Measurements from ENCODE around the gene PSMB11. TPM values are rescaled to one million over a fixed set of nuclear protein-coding genes. Genes with fewer than 3 reads are reported as not detected.

The PSMB11 gene
- total RNA-seq, 1 experiment from 2014 or later, result not detected

GRCh38 chr14:23080474-23080873, 38.5 kb downstream of the PSMB11 start:
- Mint-ChIP-seq H3K4me3 (no peak overlapping the region), H3K27me3 (ENCODE audit: low read depth) (no peaks in the 10 kb centered on the region), H3K36me3 (ENCODE audit: insufficient read depth in 1 of 3, low read depth in 3 of 3) (peaks cover 56 to 94% (median 85%) of the 10 kb centered on the region in 3 experiments; a peak in 6 of 7 replicates), H3K9me3 (no peaks in the 10 kb centered on the region; a peak in 1 of 5 replicates), H3K27ac (no peak overlapping the region; a peak in 1 of 7 replicates), H3K4me1 (no peaks in the 10 kb centered on the region)
- no CpG with 5 or more reads among the region's 1 CpG for WGBS (ENCODE audit: extremely low coverage, insufficient read length, low lambda C conversion rate)
- Histone ChIP-seq H4K91ac (ENCODE audit: insufficient read length, low read depth, low read length) (no peak overlapping the region), H2AK5ac (ENCODE audit: insufficient read length, low read length) (no peak overlapping the region), H3K9ac (ENCODE audit: extremely low read depth, insufficient read length, low read length) (no peak overlapping the region), H3K23me2 (ENCODE audit: insufficient read length, low read depth, low read length, poor library complexity, severe bottlenecking) (no peaks in the 10 kb centered on the region), H3K27ac (ENCODE audit: insufficient read length, low read depth, low read length) (no peak overlapping the region), H2BK120ac (ENCODE audit: low read depth, low read length, poor library complexity, severe bottlenecking) (no peak overlapping the region), H2BK5ac (ENCODE audit: insufficient read length, low read length) (no peak overlapping the region), H2BK20ac (ENCODE audit: low read depth, low read length, poor library complexity, severe bottlenecking) (no peak overlapping the region), H3K18ac (ENCODE audit: insufficient read length, low read depth, low read length) (no peak overlapping the region), H4K8ac (replicated peaks; ENCODE audit: insufficient read length, low read depth, low read length) (no peak overlapping the region), H2BK12ac (ENCODE audit: insufficient read length, low read depth, low read length) (no peak overlapping the region), H2BK15ac (ENCODE audit: low read depth, low read length) (no peak overlapping the region), H3K27me3 (ENCODE audit: insufficient read depth, low read length) (no peaks in the 10 kb centered on the region), H2AFZ (ENCODE audit: low read length) (no peak overlapping the region), H3K14ac (ENCODE audit: insufficient read depth, low read length) (no peak overlapping the region), H3K4me2 (ENCODE audit: insufficient read depth, insufficient read length, low read length) (no peak overlapping the region), H3K9me3 (ENCODE audit: control insufficient read depth, low read depth, low read length) (no peaks in the 10 kb centered on the region), H3K79me1 (ENCODE audit: insufficient read depth, low read depth, low read length, poor library complexity, severe bottlenecking) (no peaks in the 10 kb centered on the region), H4K5ac (ENCODE audit: insufficient read length, low read depth, low read length) (no peak overlapping the region), H3K79me2 (ENCODE audit: insufficient read depth, low read length) (no peaks in the 10 kb centered on the region), H3K23ac (ENCODE audit: insufficient read length, low read depth, low read length) (no peak overlapping the region), H3K4ac (ENCODE audit: low read depth, low read length) (no peak overlapping the region), H3K56ac (ENCODE audit: insufficient read length, low read depth, low read length) (no peak overlapping the region), H3T11ph (ENCODE audit: low read length) (no peak overlapping the region), H3K4me1 (ENCODE audit: insufficient read depth, low read length) (no peaks in the 10 kb centered on the region), H4K20me1 (ENCODE audit: control insufficient read depth, insufficient read depth, insufficient read length) (no peaks in the 10 kb centered on the region)
- no peak for DNase-seq
- TF ChIP-seq, protein P1, sequence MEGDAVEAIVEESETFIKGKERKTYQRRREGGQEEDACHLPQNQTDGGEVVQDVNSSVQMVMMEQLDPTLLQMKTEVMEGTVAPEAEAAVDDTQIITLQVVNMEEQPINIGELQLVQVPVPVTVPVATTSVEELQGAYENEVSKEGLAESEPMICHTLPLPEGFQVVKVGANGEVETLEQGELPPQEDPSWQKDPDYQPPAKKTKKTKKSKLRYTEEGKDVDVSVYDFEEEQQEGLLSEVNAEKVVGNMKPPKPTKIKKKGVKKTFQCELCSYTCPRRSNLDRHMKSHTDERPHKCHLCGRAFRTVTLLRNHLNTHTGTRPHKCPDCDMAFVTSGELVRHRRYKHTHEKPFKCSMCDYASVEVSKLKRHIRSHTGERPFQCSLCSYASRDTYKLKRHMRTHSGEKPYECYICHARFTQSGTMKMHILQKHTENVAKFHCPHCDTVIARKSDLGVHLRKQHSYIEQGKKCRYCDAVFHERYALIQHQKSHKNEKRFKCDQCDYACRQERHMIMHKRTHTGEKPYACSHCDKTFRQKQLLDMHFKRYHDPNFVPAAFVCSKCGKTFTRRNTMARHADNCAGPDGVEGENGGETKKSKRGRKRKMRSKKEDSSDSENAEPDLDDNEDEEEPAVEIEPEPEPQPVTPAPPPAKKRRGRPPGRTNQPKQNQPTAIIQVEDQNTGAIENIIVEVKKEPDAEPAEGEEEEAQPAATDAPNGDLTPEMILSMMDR (conservative IDR thresholded peaks at IDR 0.05), result no peak
